Esophagus muscularis mucosa (tissue), 4 donors: ENCODE data around the gene NCL. TPM values are rescaled to one million over a fixed set of nuclear protein-coding genes. Genes with fewer than 3 reads are reported as not detected.

Experiments
- DNase-seq: peaks from one replicate; pipeline ENCODE4 v3.0.0-alpha.2; 2017; ENCODE audit errors: extremely low spot score
- H3K27ac ChIP-seq, 4 donors: fragments of 200-600 bp; sonication (generic); replicated peaks in 1 of 4; 1 replicate in 3 of 4; 2 replicates in 1 of 4; pipeline ENCODE4 v1.5.1; 2016 to 2019; ENCODE audit warnings: mild to moderate bottlenecking in 1 of 4
- H3K27me3 ChIP-seq, 4 donors: fragments of 200-600 bp; sonication (generic); one replicate each; pipeline versions ENCODE4 v1.5.1 to v1.6.0; 2016 to 2019
- H3K36me3 ChIP-seq, 4 donors: fragments of 200-600 bp; sonication (generic); one replicate each; pipeline ENCODE4 v1.5.1; 2016 to 2019
- H3K4me1 ChIP-seq, 4 donors: fragments of 200-600 bp; sonication (generic); one replicate each; pipeline ENCODE4 v1.5.1; 2016 to 2019
- H3K4me3 ChIP-seq, 4 donors: fragments of 200-600 bp; sonication (generic); 1 replicate in 2 of 4; 2 replicates in 2 of 4; pipeline ENCODE4 v1.5.1; 2016 to 2019; ENCODE audit warnings: mild to moderate bottlenecking in 4 of 4, moderate library complexity in 1 of 4
- H3K9me3 ChIP-seq, 4 donors: fragments of 200-600 bp; sonication (generic); 1 replicate in 3 of 4; 2 replicates in 1 of 4; pipeline ENCODE4 v1.5.1; 2016 to 2019
- CTCF ChIP-seq, 3 experiments: fragments of 200-600 bp in 2 of 3; fragments of 450-650 bp in 1 of 3; sonication (generic) in 2 of 3; IDR thresholded peaks; one replicate each; pipeline ENCODE4 v1.5.1; 2017 to 2019; ENCODE audit warnings: antibody characterized with exemption in 3 of 3, mild to moderate bottlenecking in 2 of 3, moderate library complexity in 1 of 3
- EP300 ChIP-seq: sonication (generic); formaldehyde crosslinking; IDR thresholded peaks from one replicate; pipeline ENCODE4 v1.6.1; 2017; ENCODE audit warnings: antibody characterized with exemption
- POLR2A ChIP-seq: fragments of 450-650 bp; IDR thresholded peaks from one replicate; pipeline ENCODE4 v1.6.1; 2017; ENCODE audit warnings: antibody characterized with exemption, moderate library complexity, mild to moderate bottlenecking, low read depth
- POLR2AphosphoS5 ChIP-seq, 2 donors: sonication (generic); formaldehyde crosslinking; IDR thresholded peaks; one replicate each; pipeline ENCODE4 v1.6.1; 2017; ENCODE audit warnings: antibody characterized with exemption in 2 of 2
- WGBS: methylation state at CpG from one replicate; pipeline ENCODE4 v1.1.5; 2018; 5-methylcytosine and 5-hydroxymethylcytosine counted together
- intact Hi-C: fragments of 100-400 bp; cut with DNase I; formaldehyde crosslinking; loops from one replicate; pipeline ENCODE4 v1.15.1; 2023
- total RNA-seq, 4 donors: library from RNA; depleted of rRNA; stranded (reverse); fragments of >200 nt; gene quantifications; one replicate each; pipeline versions ENCODE4 v1.1.0 to v1.2.1, GENCODE V29; 2016

Gene NCL
- total RNA-seq, 4 donors from 2014 or later: 120 to 238 (median 161) TPM

GRCh38 chr2:231488331-231488730 lies 24.0 kb upstream of the NCL start:
- Histone ChIP-seq H3K36me3 (no peaks in the 10 kb centered on the region), H3K9me3 (no peaks in the 10 kb centered on the region), H3K27me3 (no peaks in the 10 kb centered on the region), H3K4me3 (no peak overlapping the region), H3K27ac (no peak overlapping the region), H3K4me1 (peaks cover 0 to 11% (median 3%) of the 10 kb centered on the region in 4 donors)
- 86% methylated on average over 5 of the region's 5 CpGs for WGBS
- no peak for DNase-seq
- no peak for TF ChIP-seq EP300
- intact Hi-C loops: loop anchor here (10.0 kb wide), 1 partner anchor 226 kb away; no protein-coding TSS in a partner anchor

DNA sequence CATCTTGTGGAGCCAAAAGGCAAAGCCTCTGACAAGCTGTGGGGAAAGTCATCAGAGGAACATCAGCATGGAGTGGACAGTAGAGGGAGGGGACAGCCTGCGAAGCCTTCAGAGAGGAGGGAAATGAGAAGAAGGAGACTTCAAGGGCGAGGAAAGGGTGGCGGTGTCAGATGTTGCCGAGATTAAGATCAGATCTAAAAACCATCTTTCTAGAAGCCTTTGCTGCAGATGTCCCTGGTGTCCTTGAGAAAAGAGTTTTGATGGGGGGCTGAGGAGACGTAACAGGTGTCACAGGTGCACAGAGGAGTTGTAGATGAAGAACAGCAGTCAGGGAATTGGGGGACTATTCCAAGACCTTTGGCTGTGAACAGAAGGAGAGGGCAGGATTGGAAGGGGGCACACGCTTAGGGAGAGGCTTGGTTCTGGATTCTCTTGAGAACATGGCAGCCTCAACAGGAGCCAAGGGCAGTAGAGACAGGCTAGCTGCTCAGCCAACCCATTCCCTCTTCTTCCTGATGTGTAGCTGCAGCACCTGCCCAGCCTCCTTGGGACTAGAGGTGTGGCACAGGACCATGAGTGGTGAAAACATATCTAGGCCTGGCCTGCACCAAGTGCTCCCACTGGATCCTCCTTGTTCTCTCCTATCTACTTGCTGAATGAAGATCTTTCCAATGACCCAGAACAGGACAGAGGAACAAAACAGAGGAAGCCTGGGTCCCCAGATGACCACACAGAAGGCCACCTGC lies 22.7 kb upstream of the NCL start:
- intact Hi-C loops: loop anchor here (10.0 kb wide), 1 partner anchor 228 kb away; no protein-coding TSS in a partner anchor
- DNase-seq: no peak
- no peaks in the 10 kb centered on the region for H3K9me3 ChIP-seq
- 90% methylated on average over 6 of the region's 6 CpGs for WGBS
- no peak overlapping the region for H3K27ac ChIP-seq
- no peak for TF ChIP-seq POLR2A
- TF ChIP-seq CTCF (IDR thresholded peaks at IDR 0.05): no peak
- no peak for TF ChIP-seq EP300
- no peak for TF ChIP-seq POLR2AphosphoS5 (IDR thresholded peaks at IDR 0.05)
- H3K4me1 ChIP-seq: peaks cover 0 to 23% (median 16%) of the 10 kb centered on the region in 4 donors
- H3K4me3 ChIP-seq: no peak overlapping the region
- no peaks in the 10 kb centered on the region for H3K27me3 ChIP-seq
- H3K36me3 ChIP-seq: no peaks in the 10 kb centered on the region

DNA sequence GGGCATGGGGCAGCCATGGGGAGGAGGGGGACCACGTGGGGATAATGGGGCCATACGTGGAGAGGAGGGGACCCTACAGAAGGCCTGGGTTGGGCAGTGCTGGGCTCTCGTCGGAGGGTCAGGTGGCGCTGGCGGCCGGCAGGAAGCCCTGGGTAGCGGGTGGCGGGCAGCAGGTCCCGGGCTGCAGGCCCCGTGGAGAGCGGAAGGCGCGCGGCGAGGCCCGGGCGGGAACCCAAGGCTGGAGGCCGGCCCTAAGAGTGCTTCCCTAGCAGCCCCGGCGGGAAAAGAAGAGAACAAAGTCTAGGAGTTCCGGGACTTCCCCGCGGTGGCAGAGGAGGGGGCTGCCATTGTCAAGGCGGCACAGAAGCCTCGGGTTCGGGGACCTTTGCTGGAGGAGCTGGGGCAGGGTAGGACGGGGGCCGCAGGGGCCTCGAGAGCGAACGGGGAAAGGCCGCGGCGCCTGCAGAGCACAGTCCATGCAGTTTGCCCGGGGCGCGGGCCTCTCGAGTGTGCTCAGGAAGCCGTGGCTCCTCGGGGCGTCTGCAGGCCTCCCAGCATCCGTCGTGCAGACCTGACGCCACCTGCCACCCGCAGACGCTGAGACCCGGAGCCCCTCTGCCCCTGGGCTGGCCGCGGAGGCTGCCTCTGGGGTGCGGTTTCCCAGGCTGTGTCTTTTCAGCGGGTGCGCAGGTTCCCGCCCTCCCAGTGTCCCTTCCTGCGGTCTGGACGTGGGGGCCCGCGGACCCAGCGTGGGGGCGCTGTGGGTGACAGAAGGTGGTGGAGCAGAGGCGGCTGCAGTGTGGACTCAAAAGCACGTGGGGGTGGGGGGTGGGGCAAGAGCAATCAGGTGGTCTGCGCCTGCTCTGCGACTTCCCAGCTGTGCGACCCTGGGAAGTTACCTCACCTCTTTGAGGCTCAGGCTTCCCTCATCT lies 19.4 kb upstream of the NCL start:
- Histone ChIP-seq H3K4me3 (peak overlapping the region; percentile 49 to 58 (median 53)), H3K36me3 (no peaks in the 10 kb centered on the region), H3K9me3 (no peaks in the 10 kb centered on the region), H3K4me1 (peaks cover 0 to 23% (median 18%) of the 10 kb centered on the region in 4 donors), H3K27ac (peak overlapping the region; percentile 68 to 78 (median 72)), H3K27me3 (no peaks in the 10 kb centered on the region)
- no peak for TF ChIP-seq CTCF (IDR thresholded peaks at IDR 0.05)
- no peak for TF ChIP-seq POLR2A
- TF ChIP-seq POLR2AphosphoS5 (IDR thresholded peaks at IDR 0.05): no peak
- TF ChIP-seq EP300: no peak
- intact Hi-C loops: loop anchor here (2.0 to 10.0 kb wide), 2 partner anchors 73 to 231 kb away; no protein-coding TSS in a partner anchor
- WGBS: 62% methylated on average over 28 of the region's 65 CpGs
- no peak for DNase-seq

- DNase-seq: peak; percentile 94
- 53% methylated on average over 8 of the region's 36 CpGs for WGBS
- TF ChIP-seq EP300: no peak
- peak in 2 of 3 experiments; percentile 77 to 79 for TF ChIP-seq CTCF (IDR thresholded peaks at IDR 0.05)
- TF ChIP-seq POLR2AphosphoS5 (IDR thresholded peaks at IDR 0.05): peak; percentile 30 to 47
- Histone ChIP-seq H3K4me3 (peak overlapping the region; percentile 49 to 58 (median 53)), H3K27ac (peak overlapping the region; percentile 68 to 78 (median 72)), H3K9me3 (no peaks in the 10 kb centered on the region), H3K27me3 (no peaks in the 10 kb centered on the region), H3K4me1 (peaks cover 0 to 23% (median 18%) of the 10 kb centered on the region in 4 donors), H3K36me3 (no peaks in the 10 kb centered on the region)
- intact Hi-C loops: loop anchor here (2.0 to 10.0 kb wide), 2 partner anchors 74 to 232 kb away; no protein-coding TSS in a partner anchor
Observed at GRCh38 chr2:231482806-231483391, 18.6 kb upstream of the NCL start.
